GM21825 (cell line): ENCODE measurements around the gene NACC2.
"Not testable (repeated sequence)": the region's sequence is repeated elsewhere in the genome, so short reads cannot be mapped to it uniquely, and the experiment has no call there.

Experiments used
- ATAC-seq: cut with Tn5 transposase; IDR thresholded peaks from one replicate; pipeline ENCODE4 v1.9.1; 2021; ENCODE audit warnings: mild to moderate bottlenecking, moderate library complexity; ENCODE audit not compliant: unreplicated experiment

Gene NACC2

DNA sequence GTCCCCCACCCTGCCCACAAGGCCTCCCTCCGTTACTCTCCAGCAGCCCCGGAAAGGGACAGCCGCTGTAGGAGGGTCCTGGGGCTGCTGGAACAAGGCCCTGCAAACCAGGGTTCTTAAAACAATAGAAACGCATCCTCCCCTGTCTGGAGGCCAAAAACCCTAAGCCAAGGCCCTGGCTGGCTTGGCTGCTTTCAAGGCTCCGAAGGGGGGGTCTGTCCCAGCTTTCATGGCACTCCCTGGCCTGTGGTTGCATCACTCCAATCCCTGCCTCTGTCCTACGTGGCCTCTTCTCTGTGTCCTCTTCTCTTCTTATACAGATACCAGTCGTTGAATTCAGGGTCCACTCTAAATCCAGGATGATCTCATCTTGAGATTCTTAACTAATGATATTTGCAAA lies 126.5 kb downstream of the NACC2 start:
- no peak for ATAC-seq

GRCh38 chr9:135968083-135968476 lies 127.0 kb downstream of the NACC2 start:
- no peak for ATAC-seq

DNA sequence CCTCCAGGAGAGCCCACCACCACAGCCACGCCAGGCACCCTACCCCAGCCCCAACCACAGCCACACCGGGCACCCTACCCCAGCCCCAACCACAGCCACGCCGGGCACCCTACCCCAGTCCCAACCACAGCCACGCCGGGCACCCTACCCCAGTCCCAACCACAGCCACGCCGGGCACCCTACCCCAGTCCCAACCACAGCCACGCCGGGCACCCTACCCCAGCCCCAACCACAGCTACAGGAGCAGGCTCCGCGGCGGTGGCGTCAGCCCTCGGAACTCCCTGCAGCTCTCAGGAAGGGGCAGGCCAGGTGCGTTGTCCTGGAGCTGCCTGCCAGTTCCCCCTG lies 128.2 kb downstream of the NACC2 start:
- not testable (repeated sequence) for ATAC-seq

GRCh38 chr9:135965124-135965756 lies 129.8 kb downstream of the NACC2 start:
- no peak for ATAC-seq

- no peak for ATAC-seq
These were observed 131.2 kb downstream of the NACC2 start for GRCh38 chr9:135963938-135964337.

GRCh38 chr9:135963338-135963737 lies 131.8 kb downstream of the NACC2 start:
- ATAC-seq: no peak

DNA sequence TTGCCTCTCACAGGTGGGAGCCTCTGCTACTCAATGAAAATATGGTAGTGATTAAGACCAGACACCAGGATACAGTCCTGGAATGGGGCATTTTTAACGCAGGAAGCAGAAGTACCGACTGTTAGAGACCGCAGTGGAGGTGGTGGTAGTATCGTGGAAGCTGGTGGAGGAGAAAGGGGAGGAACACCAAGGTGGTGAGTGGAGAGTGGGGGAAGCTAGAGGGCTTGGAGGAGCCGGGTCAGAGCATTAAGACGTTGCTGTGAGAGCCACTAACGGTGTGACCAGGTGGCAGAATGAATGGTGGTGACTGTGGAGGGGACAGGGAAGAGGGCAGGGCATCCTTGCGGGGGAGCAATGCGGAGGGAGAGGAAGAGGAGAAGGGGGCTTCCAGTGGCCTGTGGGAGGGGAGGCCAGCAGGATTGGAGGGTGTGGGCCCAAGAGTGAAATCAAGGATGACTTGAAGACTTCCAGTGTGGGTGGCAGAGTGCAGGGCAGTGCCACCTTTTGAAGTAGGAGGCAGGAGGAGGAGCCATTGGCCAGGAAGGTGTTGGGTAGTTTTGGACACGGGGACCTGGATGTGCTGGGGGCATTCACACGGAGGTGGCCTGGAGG lies 132.3 kb downstream of the NACC2 start:
- no peak for ATAC-seq

GRCh38 chr9:135961811-135962695 lies 133.0 kb downstream of the NACC2 start:
- no peak for ATAC-seq

GRCh38 chr9:135961277-135961715 lies 133.8 kb downstream of the NACC2 start, which contains the start of gene UBAC1:
Gene UBAC1 (minus strand): TSS chr9:135961373. CDS start chr9:135961162, 211 bp downstream.
- peak; percentile 88 for ATAC-seq

DNA sequence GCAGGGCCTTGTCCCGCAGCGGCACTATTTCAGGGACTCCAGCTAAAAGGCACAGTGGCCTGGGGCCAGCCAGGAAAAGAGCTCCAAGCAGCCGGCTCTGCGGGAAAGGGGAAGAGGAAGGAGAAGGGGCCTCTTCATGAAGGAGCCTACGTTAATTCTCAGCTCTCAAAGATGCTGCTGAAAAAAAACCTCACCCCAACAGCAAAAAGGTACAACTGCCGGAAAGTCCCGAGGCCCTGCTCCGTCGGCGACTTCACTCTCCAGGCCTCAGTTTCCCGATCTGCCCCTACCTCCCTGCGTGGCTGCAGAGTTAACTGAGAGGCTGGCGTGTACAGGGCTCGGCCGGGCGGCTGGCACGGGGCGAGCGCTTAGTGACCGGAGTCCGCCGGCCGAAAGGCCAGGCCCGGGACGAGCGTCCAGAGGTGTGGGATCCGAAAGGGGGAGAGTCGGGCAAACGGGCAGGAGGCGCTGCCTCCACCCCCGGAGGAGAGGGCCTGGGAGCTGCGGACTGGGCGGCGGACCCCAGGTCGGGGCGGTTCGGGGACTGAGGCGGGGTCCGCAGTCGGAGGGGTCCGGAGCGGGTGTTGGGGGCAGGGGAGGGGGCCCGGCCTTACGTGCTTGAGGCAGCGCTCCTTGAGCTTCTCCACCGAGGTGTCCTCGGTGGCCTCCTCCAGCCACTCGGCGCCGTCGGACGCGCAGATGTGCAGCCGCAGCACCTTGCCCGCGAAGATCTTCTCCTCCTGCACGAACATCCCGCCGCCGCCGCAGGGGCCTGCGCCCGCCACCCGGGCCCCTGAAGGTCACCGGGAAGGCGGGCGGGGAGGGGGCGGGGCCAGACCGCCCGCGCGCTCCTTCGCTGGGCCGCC lies 134.4 kb downstream of the NACC2 start:
- ATAC-seq: peak; percentile 2

- no peak for ATAC-seq
These were observed 135.3 kb downstream of the NACC2 start for GRCh38 chr9:135959814-135960213.

DNA sequence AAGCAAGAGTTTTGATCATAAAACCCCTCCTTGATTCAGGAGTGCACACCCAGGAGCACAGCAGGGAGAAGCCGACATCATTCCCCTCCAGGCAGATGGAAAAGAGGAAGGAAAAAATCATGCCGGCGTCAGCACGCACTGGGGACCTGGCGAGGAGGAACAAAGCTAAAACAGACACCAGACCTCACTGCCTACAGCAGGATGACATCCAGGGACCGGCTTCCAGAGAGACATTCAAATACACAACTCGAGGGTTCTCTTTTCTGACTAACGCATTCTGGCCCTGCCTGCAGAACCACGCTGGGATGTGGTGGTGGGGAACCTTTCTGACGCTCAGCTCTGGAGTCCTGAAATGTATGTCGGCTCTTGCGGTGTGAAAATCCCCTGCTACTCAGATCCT lies 136.6 kb downstream of the NACC2 start:
- ATAC-seq: no peak

DNA sequence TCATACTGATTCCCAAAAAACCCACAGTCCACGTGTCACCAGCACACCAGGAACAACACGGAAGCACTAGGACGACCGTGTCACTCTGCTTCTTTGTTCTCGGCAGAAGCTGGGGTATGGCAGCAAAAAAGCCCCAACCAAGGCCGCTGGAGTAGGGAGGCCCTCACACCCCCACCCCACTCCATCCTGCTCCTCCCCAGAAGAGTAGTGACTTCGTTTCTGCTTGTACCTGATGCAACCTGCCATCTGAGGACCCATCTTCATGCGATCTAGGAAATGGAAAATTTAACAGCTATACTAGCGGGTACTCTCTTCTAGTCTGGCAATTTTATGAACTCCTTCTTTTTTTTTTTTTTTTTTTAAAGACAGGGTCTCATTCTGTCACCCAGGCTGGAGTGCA lies 137.7 kb downstream of the NACC2 start:
- no peak for ATAC-seq

DNA sequence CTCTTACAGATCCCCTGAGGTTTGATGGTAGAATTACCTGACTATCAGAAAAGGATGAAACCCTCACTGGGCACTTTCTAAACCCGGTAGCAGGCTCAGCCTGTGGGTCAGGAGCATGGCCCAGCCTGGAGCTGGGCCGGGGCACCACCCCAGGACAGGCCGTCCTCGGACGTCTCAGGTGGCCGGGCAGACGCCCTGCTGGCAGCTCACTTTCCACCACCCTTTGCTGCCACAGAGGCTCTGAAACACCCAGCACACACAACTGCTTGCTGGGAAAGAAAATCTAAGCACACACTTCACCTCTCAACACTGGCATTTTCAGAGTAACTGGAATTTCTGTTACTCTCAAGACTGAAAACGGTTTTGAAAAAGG lies 138.3 kb downstream of the NACC2 start:
- ATAC-seq: no peak
